Ovary (tissue), 3 donors: ENCODE measurements around the gene NME7.

ENCODE experiments used
- CTCF ChIP-seq, 3 donors: fragments of 450-650 bp in 2 of 3; fragments of 200-600 bp in 1 of 3; IDR thresholded peaks; one replicate each; pipeline versions ENCODE4 v1.5.1 to v1.8.0; 2016 to 2022; ENCODE audit warnings: antibody characterized with exemption in 3 of 3, mild to moderate bottlenecking in 1 of 3
- EP300 ChIP-seq: sonication (generic); formaldehyde crosslinking; IDR thresholded peaks from one replicate; pipeline ENCODE4 v1.6.1; 2017; ENCODE audit warnings: antibody characterized with exemption
- POLR2A ChIP-seq: fragments of 450-650 bp; IDR thresholded peaks from one replicate; pipeline ENCODE4 v1.6.1; 2017; ENCODE audit warnings: antibody characterized with exemption, mild to moderate bottlenecking, moderate library complexity
- donor health status: DM: no; HTN: no; CAD: no.

DNA sequence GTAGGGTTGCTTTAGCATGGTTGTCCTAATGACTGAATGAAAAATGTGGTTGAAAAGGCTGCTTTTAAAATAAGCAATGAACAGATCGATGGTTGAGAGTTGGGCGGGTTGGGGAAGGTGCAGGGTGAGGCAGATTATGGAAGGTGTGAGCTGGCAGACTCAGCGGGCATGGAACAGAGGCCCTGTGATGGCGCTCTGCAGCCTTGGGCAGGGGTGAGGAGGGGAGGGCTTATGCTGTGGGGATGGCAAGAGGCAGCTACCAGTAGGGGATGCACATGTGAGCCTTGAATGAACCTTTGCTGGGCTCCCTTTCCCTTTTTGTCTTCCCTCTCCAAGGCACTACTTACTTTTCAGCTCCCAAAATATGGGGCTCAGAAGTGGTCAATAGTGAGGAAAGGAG is 230.2 kb downstream of the NME7 start:
- no peak for TF ChIP-seq CTCF (IDR thresholded peaks at IDR 0.05)
- no peak for TF ChIP-seq POLR2A
- no peak for TF ChIP-seq EP300
